Chondrocyte (in vitro differentiated cells): Measurements from ENCODE around the gene CENPX. TPM values are rescaled to one million over a fixed set of nuclear protein-coding genes. Genes with fewer than 3 reads are reported as not detected.

ENCODE experiments used
- DNase-seq: peaks from one replicate; pipeline ENCODE4 v3.0.0; 2021; ENCODE audit warnings: mixed read lengths, low spot score
- H3K27ac Mint-ChIP-seq: one replicate; pipeline ENCODE4 v1.8.0; 2021; ENCODE audit warnings: mild to moderate bottlenecking, moderate library complexity, mixed read lengths; ENCODE audit not compliant: unreplicated experiment
- H3K27me3 Mint-ChIP-seq: 2 replicates; pipeline ENCODE4 v1.8.0; 2021; ENCODE audit warnings: low read depth, mixed read lengths
- H3K36me3 Mint-ChIP-seq: 2 replicates; pipeline ENCODE4 v1.8.0; 2021; ENCODE audit warnings: low read depth, mixed read lengths
- H3K4me1 Mint-ChIP-seq: 2 replicates; pipeline ENCODE4 v1.8.0; 2021; ENCODE audit warnings: low read depth, mild to moderate bottlenecking, mixed read lengths
- H3K4me3 Mint-ChIP-seq: one replicate; pipeline ENCODE4 v1.8.0; 2021; ENCODE audit warnings: mild to moderate bottlenecking, moderate library complexity, mixed read lengths; ENCODE audit not compliant: unreplicated experiment
- H3K9me3 Mint-ChIP-seq: 2 replicates; pipeline ENCODE4 v1.8.0; 2021; ENCODE audit warnings: low read depth, mixed read lengths
- CTCF ChIP-seq: fragments of 200-600 bp; sonication (generic); IDR thresholded peaks from 2 replicates; pipeline ENCODE4 v1.5.0; 2021; ENCODE audit warnings: antibody characterized with exemption, mild to moderate bottlenecking, moderate library complexity
- total RNA-seq: library from RNA; stranded (reverse); gene quantifications from 3 replicates; pipeline ENCODE4 v1.2.1, GENCODE V29; 2021

The CENPX gene
- total RNA-seq, 1 donor from 2014 or later = 18.1 TPM

- Mint-ChIP-seq H3K36me3 (peaks cover 3% of the 10 kb centered on the region), H3K9me3 (no peaks in the 10 kb centered on the region), H3K27ac (no peak overlapping the region), H3K27me3 (no peaks in the 10 kb centered on the region), H3K4me3 (no peak overlapping the region), H3K4me1 (peaks cover 9% of the 10 kb centered on the region)
- no peak for DNase-seq
- no peak for TF ChIP-seq CTCF
Observed at GRCh38 chr17:82060614-82061013, 37.9 kb upstream of the CENPX start.

DNA sequence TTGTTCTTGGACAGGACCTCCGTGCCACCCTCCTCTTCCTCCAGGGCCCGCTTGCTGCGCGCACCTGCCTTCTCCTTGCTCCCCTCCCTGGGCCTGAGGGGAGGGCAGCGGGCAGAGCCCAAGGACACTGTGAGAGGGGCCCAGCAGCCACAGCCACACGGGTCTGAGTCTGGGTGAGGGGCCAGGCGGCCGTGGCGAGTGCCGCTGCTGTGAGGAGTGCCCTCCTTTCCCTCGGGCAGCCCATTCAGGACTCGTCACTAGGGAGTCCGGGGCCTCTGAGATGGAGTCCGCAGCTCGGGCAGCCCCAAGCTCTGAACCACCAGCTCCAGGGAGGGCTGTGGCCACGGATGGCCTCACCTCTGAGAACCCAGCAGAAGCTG, 37.3 kb upstream of the CENPX start:
- Mint-ChIP-seq H3K36me3 (peaks cover 3% of the 10 kb centered on the region), H3K4me3 (no peak overlapping the region), H3K4me1 (peaks cover 9% of the 10 kb centered on the region), H3K27ac (no peak overlapping the region), H3K27me3 (no peaks in the 10 kb centered on the region), H3K9me3 (no peaks in the 10 kb centered on the region)
- TF ChIP-seq CTCF = no peak
- DNase-seq = peak; percentile 82

DNA sequence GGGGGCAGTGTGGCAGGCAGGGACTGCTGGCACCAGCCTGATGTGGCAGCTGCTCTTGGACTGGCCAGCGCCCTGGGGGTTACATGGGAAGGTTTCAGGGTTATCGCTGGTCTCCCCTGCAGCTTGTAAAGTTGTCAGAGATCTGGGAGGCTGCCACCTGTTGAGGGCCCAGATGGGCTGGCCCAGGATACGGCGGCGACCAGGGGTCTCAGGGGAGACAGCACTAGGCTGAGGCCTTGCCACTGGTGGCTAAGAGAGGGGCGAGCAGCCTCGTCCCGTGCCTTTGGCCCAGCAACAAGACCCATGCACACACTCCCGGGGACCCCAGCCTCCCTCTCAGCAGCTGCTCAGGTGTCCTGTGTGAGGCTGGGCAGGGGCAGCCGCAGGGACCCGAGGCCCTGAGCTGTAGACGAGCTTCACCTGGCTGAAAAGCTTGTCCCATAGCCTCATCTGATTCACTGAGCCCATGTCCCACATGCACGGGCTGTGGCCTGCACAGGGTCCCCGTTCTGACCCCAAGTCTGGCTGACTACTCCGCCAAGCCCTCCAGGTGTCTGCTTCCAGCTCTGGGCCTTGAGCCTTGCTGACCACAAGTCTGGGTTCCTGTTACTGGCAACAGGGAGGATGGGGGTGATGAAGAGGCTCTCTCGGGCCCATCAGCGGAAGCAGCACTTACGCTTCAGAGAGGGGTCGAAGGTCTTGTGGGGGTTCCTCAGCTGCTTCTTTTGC, 36.8 kb upstream of the CENPX start:
- peaks cover 3% of the 10 kb centered on the region for H3K36me3 Mint-ChIP-seq
- DNase-seq = peak; percentile 88
- no peak overlapping the region for H3K4me3 Mint-ChIP-seq
- peaks cover 6% of the 10 kb centered on the region for H3K4me1 Mint-ChIP-seq
- no peaks in the 10 kb centered on the region for H3K9me3 Mint-ChIP-seq
- no peak for TF ChIP-seq CTCF
- H3K27ac Mint-ChIP-seq = no peak overlapping the region
- H3K27me3 Mint-ChIP-seq = no peaks in the 10 kb centered on the region

DNA sequence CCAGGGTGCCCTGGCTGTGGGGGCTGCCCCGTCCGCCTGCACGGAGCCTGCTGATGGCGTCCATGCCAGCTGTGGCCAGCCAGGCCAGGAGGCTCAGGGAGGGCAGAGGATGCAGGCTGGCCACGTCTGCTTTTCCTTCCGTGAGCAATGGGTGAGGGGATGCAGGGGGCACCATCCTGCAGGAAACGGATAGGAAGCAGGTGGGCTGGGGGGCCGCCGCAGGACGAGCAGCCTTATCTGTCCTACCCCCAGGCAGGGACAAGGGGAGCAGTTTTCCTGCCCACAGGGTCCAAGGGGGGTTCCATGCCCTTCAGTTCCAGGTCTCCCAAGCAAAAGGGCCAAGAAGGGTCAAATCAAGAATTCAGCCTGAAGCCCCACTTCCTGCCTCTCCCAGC, 36.2 kb upstream of the CENPX start:
- TF ChIP-seq CTCF = no peak
- Mint-ChIP-seq H3K4me1 (peaks cover under 1% of the 10 kb centered on the region), H3K9me3 (no peaks in the 10 kb centered on the region), H3K4me3 (no peak overlapping the region), H3K27ac (no peak overlapping the region), H3K36me3 (peaks cover 3% of the 10 kb centered on the region), H3K27me3 (no peaks in the 10 kb centered on the region)
- DNase-seq = no peak

DNA sequence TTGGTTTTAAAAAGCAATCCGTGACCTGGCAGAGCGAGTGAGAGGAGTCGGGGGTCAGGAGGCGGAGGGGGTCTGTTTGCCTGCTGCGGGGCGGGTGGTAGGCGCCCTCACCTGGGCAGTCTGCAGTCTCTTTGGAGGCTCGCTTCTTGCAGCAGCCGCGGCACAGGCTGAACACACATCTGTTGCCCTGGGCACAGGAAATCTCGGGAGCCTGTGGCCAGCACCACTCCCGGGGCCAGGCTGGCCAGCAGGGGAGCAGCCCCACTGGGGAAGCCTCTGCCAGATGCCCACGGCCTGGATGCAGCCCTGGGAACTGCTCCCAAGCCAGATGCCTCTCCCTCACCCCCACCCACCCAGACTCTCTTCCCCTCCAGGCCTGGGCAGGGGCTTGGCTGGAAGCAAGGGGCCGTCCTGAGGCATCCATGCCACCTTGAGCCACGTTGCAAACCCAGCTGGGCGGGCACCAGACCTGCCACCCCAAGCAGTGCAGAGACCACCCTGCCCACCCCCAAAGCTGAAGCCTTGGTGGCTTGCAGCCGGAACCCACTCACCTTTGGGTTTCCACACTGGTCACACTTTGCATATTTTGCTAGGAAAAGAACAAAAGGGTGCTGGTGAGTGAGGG, 35.7 kb upstream of the CENPX start:
- TF ChIP-seq CTCF = no peak
- peaks cover 1% of the 10 kb centered on the region for H3K4me1 Mint-ChIP-seq
- H3K4me3 Mint-ChIP-seq = no peak overlapping the region
- no peak overlapping the region for H3K27ac Mint-ChIP-seq
- H3K9me3 Mint-ChIP-seq = no peaks in the 10 kb centered on the region
- peak; percentile 89 for DNase-seq
- no peaks in the 10 kb centered on the region for H3K27me3 Mint-ChIP-seq
- H3K36me3 Mint-ChIP-seq = peaks cover 3% of the 10 kb centered on the region
